GM18873 (cell line): ENCODE data around the gene CNTN5.

Source experiments
- ATAC-seq: cut with Tn5 transposase; IDR thresholded peaks from one replicate; pipeline ENCODE4 v1.9.1; 2021; ENCODE audit warnings: mild to moderate bottlenecking, moderate library complexity, moderate number of reproducible peaks; ENCODE audit not compliant: unreplicated experiment, low FRiP score

The CNTN5 gene

DNA sequence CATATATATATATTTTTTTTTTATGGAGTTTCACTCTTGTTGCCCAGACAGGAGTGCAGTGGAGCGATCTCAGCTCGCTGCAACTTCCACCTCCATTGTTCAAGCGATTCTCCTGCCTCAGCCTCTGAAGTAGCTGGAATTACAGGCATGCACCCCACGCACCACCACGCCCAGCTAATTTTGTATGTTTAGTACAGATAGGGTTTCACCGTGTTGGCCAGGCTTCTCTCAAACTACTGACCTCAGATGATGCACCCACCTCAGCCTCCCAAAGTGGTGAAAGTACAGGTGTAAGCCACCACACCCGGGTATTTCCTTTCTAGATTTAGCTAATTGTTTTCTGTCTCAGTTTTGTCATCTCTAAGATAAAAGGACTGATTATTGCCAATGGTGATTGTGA, 821.1 kb downstream of the CNTN5 start:
- ATAC-seq = no peak

DNA sequence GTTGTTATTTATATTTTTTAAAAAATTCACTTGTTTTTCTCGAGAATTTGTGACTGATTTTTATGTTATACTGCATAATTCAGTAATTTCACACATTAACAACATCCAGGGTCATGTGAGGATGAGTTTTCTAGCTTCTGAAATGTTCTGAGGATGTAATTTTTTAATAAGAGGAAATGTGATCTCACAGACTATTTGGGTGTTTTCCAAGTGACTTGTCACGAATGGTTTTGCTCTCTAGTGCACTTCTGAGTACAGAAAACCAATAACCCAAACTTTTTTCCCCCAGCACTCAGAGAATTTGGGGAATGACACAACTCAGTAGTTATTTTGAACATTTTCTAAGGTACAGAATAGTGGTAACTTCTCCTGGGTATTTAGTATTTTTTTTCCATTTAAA, 845.2 kb downstream of the CNTN5 start:
- no peak for ATAC-seq

DNA sequence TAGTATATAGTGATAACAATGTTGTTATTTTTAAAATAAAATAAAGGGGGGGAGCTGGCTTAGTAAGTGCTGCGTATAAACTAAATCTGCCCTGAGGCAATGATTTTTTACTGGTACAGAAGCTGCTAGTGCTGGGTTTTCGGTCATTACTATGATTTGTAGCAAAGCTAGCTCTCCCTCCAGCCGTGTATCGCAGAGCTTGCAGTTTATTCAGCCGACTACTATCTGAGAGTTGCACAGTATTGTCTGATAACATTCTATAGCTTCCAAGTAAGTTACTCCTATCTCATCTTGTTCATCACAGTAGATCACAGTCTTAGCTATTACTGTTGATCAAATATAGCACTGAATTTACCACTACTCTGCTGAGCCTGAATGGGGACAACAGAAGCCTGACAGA, 860.9 kb downstream of the CNTN5 start:
- ATAC-seq = no peak

DNA sequence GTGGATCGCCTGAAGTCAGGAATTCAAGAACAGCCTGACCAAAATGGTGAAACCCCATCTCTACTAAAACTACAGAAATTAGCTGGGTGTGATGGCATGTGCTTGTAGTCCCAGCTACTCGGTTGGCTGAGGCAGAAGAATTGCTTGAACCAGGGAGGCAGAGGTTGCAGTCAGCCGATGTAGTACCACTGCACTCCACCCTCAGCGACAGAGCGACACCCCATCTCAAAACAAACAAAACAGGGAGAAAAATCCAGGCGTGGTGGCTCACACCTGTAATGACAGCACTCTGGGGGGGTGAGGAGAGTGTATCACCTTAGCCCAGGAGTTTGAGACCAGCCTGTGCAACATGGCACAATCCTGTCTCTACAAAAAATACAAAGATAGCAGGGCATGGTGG, 864.0 kb downstream of the CNTN5 start:
- ATAC-seq = no peak

DNA sequence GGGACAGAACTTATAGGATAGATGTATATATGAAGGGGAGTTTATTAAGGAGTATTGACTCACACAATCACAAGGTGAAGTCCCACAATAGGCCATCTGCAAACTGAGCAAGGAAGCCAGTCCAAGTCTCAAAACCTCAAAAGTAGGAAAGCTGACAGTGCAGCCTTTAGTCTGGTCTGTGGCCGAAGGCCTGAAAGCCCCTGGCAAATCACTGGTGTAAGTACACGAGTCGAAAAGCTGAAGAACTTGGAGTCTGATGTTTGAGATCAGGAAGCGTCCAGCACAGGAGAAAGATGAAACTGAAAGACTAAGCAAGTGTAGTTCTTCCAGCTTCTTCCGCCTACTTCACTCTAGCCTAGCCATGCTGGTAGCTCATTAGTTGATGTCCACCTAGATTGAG, 866.7 kb downstream of the CNTN5 start:
- no peak for ATAC-seq

DNA sequence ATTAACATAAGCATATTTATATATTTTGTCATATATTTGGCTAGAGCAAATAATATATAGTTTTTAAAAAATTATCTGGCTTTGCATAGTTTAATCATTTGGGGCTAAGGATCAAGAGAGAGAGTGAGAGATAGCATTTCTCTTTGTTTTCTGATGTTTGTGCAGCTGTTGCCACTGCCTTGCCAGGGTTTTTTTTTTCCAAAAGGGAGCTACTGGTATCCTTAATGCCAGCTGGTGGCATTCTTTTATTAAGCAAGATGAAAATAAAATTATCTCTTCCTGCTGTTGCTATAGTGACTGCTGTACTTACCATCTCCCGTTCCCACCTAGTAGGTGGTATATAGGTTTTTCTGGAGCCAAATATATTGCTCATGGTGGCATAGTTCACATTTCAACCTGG, 873.1 kb downstream of the CNTN5 start:
- ATAC-seq = no peak

DNA sequence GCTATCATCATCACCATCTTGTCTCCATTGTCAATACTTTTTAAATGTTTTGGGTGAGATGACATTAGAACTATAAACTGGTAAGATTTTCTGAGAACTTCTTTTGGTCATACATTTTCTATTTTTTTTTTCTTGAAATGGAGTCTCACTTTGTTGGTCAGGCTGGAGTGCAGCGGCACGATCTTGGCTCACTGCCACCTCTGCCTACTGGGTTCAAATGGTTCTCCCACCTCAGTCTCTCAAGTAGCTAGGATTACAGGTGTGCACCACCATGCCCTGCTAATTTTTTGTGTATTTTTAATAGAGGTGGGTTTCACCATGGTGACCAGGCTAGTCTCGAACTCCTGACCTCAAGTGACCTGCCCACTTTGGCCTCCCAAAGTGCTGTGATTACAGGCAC, 880.4 kb downstream of the CNTN5 start:
- ATAC-seq = no peak

DNA sequence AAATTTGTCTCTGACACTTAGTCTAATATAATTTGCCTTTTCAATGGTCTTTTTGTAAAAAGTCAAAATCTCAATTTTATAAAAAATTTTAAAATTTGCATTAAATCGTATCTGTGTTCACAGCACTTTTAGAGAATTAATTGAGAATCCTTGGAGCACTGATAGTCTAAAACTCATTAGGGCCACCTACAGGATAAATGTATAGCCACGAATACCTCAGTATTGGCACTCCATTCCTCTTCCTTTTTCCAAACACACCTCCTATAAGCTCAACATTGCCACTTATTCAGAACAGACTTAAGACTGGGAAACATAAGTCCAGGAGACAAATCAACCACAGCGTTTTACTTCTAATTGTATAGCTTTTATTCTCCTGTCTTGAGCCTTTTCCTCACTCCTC, 890.4 kb downstream of the CNTN5 start:
- no peak for ATAC-seq

DNA sequence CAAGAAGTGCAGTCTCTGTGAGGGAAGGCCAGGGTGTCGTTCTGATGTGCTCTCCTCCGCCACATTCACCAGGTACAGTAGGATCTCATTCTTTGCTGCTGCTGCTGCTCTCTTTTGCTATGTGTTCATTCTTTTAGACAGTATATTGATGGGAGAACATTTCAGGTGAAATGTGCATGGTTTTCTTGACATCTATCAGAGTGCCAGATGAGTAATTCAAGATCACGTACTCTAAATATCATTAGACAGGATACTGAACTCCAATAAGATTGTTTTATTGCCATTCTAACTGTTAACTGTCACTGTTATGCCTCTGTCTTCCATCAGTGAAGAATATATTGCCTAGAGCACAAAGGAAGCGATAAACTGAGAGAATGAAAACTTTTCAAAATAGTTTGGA, 895.3 kb downstream of the CNTN5 start:
- no peak for ATAC-seq

DNA sequence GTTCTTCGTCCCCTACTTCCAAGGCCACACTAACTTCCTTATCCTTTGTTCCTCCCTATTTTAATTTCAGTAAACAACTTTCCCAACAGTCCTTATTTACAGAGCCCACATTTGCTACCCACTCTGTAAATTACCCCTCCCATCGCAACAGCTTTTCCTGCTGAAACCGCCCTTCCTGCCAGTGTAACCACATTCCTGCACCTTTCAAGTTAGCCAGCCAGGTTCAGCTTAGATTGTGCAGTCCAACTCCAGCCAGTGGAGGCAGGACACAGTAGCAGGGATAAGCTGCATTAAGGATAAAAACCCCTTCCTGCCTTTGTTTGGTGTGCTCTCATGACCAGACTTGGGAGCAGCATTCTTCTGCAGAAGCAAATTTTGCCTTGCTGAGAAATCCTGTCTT, 898.0 kb downstream of the CNTN5 start:
- ATAC-seq = no peak

DNA sequence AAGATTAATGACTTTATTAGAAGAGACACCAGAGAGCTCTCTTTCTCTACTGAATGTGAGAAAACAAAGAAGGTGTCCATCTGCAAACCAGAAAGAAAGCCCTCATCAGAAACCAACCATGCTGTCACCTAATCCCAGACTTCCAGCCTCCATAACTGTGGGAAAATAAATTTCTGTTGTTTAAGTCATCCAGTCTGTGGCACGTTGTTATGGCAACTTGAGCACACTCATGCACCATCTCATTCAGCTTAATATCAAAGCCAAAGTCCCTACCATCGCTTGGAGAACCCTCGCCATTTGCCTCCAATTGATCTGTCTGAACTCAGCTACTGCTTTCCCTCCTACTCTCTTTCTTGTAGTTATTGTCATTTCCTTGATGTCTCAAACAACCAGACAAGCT, 900.2 kb downstream of the CNTN5 start:
- ATAC-seq = no peak

DNA sequence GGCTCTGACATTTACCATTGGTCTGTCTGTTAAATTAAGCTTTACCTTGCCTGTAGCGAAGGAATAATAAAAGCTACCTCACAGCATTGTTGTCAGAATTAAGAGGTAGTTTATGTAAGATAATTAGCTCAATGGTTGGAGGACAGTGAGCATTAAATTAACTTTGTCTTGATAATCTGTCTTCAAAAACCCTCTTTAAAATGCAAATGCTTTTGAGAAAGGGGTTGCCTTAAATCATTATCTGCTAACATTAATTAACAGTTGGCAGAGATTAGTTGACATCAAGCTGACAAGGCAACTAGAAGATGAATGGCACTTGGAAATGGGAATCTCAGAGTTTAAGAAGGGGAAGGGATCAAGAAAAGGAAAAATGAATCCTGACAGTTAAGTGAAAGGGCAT, 905.2 kb downstream of the CNTN5 start:
- no peak for ATAC-seq

DNA sequence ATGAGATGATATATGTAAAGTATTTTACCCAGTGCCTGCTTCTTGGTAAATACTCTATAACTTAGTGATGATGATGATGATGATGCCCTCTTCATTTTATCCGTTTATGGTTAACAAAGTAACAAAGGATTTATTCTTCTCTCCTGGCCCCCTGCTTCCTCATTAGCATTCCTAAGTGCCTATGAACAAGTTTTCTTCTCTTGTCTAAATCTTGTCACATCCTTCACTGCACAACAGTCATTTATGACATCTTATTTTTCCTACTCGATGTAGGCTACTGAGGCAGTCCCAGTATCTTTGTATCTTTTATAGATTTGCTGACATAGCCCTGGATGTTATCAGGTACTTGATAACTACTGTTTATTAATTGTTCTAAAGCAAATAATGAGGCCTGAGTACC, 911.9 kb downstream of the CNTN5 start:
- ATAC-seq = no peak

DNA sequence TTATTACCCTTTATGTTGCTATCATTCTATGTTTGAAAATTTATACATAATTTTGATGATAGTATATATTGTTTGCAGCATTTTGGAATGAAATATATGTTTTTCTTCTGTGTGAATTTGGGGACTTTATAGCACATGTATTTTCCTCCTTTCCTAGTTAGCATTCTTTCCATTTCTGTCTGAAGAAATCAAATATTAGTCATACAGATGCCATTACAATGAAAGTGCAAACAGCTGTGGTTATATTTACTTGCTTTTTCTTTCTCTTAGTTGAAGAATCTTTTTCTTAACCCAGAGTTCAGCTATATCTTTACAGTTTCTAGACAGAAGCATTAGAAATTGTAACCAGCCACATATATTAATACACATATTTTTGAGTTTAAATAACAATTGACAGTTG, 913.3 kb downstream of the CNTN5 start:
- no peak for ATAC-seq

DNA sequence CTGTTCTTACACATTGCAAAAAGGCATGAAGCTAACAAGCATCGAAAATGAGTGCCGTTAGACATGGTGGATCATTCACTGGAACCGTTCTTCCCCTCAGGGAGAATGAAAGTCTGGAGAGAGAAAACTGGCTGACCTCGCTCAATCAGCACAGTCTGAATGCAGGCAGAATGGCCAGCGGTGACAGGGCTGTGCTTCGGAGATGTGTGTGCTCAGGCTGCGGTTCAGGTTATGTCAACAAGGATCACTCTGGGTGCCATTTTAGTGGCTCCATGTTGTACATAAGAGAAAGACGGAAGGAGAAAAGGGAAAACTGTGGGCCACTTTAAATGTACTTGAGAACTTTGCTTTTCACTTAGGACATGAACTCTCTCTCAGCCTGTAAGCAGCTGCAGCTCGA, 916.6 kb downstream of the CNTN5 start:
- no peak for ATAC-seq

DNA sequence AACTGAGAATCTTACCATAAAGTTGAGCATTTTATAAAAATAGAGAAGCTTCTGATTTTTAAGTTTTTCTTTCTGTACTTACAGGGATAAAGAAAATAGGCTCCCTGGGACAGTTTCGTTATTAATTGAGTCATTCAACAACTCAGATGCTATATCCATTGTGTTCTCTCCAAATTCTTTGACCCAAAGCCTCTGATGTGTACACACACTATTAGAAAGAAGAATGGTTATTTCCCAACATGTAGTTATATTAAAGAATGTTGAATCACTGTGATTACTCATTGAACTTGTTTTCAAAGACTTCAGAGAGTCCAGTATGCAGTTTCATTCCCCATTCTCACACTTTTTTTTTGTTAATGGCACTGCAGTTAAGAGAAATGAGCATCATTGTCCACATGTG, 932.1 kb downstream of the CNTN5 start:
- no peak for ATAC-seq

DNA sequence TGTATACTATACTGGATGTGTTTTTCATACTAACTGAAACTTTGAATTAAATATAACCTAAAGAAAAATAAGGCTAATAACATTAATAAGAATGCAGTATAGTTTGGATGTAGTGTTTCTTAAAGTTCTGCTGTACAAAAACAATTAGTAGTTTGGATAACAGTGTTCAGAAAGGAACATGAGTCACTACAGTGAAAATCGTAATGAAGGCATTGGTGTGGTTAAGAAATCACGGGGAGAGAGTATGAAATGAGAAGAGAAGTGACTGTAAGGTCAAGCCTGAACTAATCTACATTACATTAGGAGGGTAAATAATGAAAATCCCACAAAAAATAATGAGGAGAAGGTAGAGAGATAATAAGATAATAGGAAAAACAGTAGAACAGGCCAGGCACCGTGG, 939.8 kb downstream of the CNTN5 start:
- no peak for ATAC-seq

DNA sequence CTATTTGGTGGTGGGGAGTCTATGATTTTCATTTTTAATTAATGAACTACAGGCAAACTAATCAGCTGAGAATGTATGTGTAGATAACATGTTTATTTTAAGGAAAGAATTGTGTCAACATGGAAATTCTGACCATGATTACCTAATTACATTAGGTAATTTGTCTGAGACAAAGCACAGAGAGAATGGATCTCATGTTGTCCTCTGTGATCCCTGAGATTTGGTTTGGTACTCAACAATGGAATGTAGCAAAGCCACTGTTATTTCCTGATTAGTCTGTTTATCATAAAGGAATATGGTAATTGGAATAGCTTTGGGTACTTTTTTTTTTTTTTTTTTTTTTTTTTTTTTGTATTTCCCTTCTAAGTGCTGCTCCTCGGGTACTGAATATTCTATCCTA, 947.6 kb downstream of the CNTN5 start:
- no peak for ATAC-seq

DNA sequence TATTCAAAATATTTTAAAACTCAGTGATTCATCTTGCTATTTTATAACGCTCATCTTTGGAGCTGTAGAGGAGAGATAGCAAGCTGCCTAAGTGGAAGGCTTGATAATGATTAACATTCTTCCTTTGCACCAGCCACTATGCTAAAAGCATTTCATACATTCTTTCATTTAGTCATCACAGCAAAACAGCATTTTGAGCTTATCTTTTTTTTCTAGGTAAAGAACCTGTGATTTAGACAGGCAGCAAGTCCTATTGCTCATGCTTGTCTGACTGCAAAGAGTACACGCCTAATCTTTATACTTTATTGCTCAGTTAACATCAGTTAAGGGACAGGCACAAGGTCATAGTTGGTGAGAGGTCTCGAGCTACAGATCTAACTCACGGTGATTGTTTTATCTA, 953.2 kb downstream of the CNTN5 start:
- ATAC-seq = no peak

DNA sequence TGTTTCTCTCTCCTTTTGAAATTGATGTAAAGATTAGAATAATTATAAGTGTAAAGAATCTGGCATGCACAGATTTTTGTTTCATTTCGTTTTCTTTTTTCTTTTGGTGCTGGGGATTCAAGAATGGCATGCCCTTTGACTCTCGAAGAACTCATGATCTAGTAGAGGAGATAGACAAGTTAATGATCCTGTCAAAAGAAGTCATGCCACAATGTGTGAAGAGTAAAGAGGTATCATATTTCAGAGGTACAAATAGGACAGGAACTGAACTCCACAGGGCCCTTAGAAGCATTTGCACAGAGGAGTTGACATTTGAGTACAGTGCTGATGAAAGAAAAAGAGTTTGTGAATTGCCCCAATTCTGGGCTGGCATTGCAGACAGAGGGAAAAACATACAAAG, 958.3 kb downstream of the CNTN5 start:
- ATAC-seq = no peak

DNA sequence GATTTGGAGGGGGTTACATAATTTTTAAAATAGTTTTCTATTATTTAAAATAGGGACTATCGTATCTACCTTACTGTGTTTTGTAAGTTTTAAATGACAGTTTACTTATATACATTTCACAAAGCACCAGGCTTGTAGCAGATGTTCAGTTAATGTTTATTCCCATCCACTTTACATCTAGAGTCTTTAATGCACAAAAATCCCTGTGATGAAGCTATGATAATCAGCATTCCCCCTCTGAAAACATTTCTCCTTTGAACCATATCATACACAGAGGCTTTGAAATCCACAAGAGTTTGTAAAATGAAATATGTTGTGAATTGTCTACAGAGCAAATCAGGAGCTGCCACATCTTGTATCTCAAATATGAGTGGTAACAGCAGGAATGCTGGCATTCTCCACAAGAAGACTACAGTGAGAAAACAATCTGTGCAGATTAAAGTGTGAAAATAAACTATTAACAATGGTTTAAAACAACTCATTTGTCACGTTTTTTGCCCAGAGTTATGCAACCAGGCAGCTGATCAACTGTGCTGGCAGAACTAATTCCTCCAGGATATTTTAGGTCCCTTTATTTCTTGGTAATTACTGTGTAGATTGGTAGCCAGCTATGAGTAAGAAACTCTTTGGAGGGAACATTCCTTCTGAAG, 967.2 kb downstream of the CNTN5 start:
- no peak for ATAC-seq

DNA sequence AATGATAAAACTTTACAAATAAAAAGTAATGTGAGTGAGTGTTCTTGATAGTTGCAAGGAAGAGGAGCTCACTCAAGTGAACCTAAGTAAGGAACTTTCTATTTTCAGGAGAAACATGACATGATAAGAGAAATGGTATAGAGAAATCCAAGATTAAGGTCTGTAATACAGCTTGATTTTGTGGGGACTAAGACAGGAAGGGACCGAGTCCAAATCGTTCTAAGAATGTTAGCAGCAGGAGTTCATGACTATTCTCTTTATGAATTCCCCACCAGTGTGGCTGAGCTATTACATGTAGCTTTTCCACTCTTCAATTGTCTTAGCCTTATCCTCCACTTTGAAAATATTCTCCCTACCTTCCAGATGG, 967.7 kb downstream of the CNTN5 start:
- no peak for ATAC-seq

DNA sequence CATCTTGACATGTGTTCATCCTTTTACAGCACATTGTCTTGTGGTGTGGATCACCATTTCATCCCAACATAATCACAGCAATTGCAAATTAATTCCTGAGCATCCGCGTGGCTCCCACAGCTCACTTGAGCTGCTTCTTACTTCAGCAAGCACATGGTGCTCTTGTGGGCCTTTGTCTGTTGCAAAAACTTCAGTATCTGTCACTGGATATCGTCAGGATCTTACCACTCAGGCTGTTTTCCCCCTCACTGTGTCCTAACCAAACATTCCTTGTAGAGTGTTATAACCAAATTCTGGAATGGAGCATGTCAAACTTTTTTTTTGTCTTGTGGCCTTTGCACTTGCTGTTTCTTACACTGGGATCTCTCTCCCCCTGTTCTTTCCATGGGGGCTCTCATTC, 983.2 kb downstream of the CNTN5 start:
- no peak for ATAC-seq
